ENCODE measurements around the gene AAR2. TPM values are rescaled to one million over a fixed set of nuclear protein-coding genes. Genes with fewer than 3 reads are reported as not detected.

AAR2 gene
- total RNA-seq, 1 donor from 2014 or later = 23.8 TPM

GRCh38 chr20:36249450-36249849 is 13.2 kb downstream of the AAR2 start:
- TF ChIP-seq POLR2A (IDR thresholded peaks at IDR 0.05) (no peak), POLR2AphosphoS5 (IDR thresholded peaks at IDR 0.05; ENCODE audit: insufficient read depth in 1 of 2, low read depth in 1 of 2) (no peak), CTCF (IDR thresholded peaks at IDR 0.05) (no peak)
- no peak overlapping the region for H3K4me3 ChIP-seq
- DNase-seq (ENCODE audit: extremely low spot score in 2 of 2) = no peak
- H3K27me3 ChIP-seq = no peaks in the 10 kb centered on the region
- H3K9me3 ChIP-seq = no peaks in the 10 kb centered on the region
- intact Hi-C loops (cut with DNase I) = no loop called here
- peaks cover 6 to 47% of the 10 kb centered on the region in 2 donors for H3K36me3 ChIP-seq
- H3K27ac ChIP-seq = no peak overlapping the region
- peaks cover 31% of the 10 kb centered on the region for H3K4me1 ChIP-seq

GRCh38 chr20:36251426-36251825 is 15.1 kb downstream of the AAR2 start:
- H3K36me3 ChIP-seq = peaks cover 3 to 41% of the 10 kb centered on the region in 2 donors
- no peak overlapping the region for H3K27ac ChIP-seq
- H3K4me1 ChIP-seq = peaks cover 31% of the 10 kb centered on the region
- no peak for DNase-seq (ENCODE audit: extremely low spot score in 2 of 2)
- H3K9me3 ChIP-seq = no peaks in the 10 kb centered on the region
- no peaks in the 10 kb centered on the region for H3K27me3 ChIP-seq
- H3K4me3 ChIP-seq = no peak overlapping the region
- intact Hi-C loops (cut with DNase I) = no loop called here
- TF ChIP-seq POLR2A (IDR thresholded peaks at IDR 0.05) (no peak), POLR2AphosphoS5 (IDR thresholded peaks at IDR 0.05; ENCODE audit: insufficient read depth in 1 of 2, low read depth in 1 of 2) (no peak), CTCF (IDR thresholded peaks at IDR 0.05) (no peak)

GRCh38 chr20:36252511-36252910 is 16.2 kb downstream of the AAR2 start:
- DNase-seq (ENCODE audit: extremely low spot score in 2 of 2) = no peak
- peaks cover 31% of the 10 kb centered on the region for H3K4me1 ChIP-seq
- intact Hi-C loops (cut with DNase I) = no loop called here
- no peaks in the 10 kb centered on the region for H3K27me3 ChIP-seq
- H3K27ac ChIP-seq = no peak overlapping the region
- peaks cover 0 to 36% of the 10 kb centered on the region in 2 donors for H3K36me3 ChIP-seq
- H3K4me3 ChIP-seq = no peak overlapping the region
- no peak for TF ChIP-seq CTCF (IDR thresholded peaks at IDR 0.05)
- no peak for TF ChIP-seq POLR2AphosphoS5 (IDR thresholded peaks at IDR 0.05; ENCODE audit: insufficient read depth in 1 of 2, low read depth in 1 of 2)
- no peak for TF ChIP-seq POLR2A (IDR thresholded peaks at IDR 0.05)
- H3K9me3 ChIP-seq = no peaks in the 10 kb centered on the region

- intact Hi-C loops (cut with DNase I) = no loop called here
- no peak for TF ChIP-seq CTCF (IDR thresholded peaks at IDR 0.05)
- no peak for TF ChIP-seq POLR2A (IDR thresholded peaks at IDR 0.05)
- TF ChIP-seq POLR2AphosphoS5 (IDR thresholded peaks at IDR 0.05; ENCODE audit: insufficient read depth in 1 of 2, low read depth in 1 of 2) = no peak
- H3K4me3 ChIP-seq = no peak overlapping the region
- no peak for DNase-seq (ENCODE audit: extremely low spot score in 2 of 2)
- peaks cover 31% of the 10 kb centered on the region for H3K4me1 ChIP-seq
- no peak overlapping the region for H3K27ac ChIP-seq
- H3K36me3 ChIP-seq = peaks cover 0 to 31% of the 10 kb centered on the region in 2 donors
- H3K27me3 ChIP-seq = no peaks in the 10 kb centered on the region
- no peaks in the 10 kb centered on the region for H3K9me3 ChIP-seq
These were observed 16.8 kb downstream of the AAR2 start for GRCh38 chr20:36253036-36253435.

- no peaks in the 10 kb centered on the region for H3K9me3 ChIP-seq
- intact Hi-C loops (cut with DNase I) = no loop called here
- no peak overlapping the region for H3K27ac ChIP-seq
- no peak for DNase-seq (ENCODE audit: extremely low spot score in 2 of 2)
- H3K36me3 ChIP-seq = peaks cover 0 to 21% of the 10 kb centered on the region in 2 donors
- TF ChIP-seq CTCF (IDR thresholded peaks at IDR 0.05) = no peak
- no peak for TF ChIP-seq POLR2A (IDR thresholded peaks at IDR 0.05)
- TF ChIP-seq POLR2AphosphoS5 (IDR thresholded peaks at IDR 0.05; ENCODE audit: insufficient read depth in 1 of 2, low read depth in 1 of 2) = no peak
- peaks cover 24% of the 10 kb centered on the region for H3K4me1 ChIP-seq
- H3K4me3 ChIP-seq = no peak overlapping the region
- H3K27me3 ChIP-seq = no peaks in the 10 kb centered on the region
These were observed 17.8 kb downstream of the AAR2 start for GRCh38 chr20:36254076-36254475.
